Measurements from ENCODE around the gene FOCAD. TPM values are rescaled to one million over a fixed set of nuclear protein-coding genes. Genes with fewer than 3 reads are reported as not detected.

FOCAD gene
- total RNA-seq, 1 donor from 2014 or later, result 104 TPM

DNA sequence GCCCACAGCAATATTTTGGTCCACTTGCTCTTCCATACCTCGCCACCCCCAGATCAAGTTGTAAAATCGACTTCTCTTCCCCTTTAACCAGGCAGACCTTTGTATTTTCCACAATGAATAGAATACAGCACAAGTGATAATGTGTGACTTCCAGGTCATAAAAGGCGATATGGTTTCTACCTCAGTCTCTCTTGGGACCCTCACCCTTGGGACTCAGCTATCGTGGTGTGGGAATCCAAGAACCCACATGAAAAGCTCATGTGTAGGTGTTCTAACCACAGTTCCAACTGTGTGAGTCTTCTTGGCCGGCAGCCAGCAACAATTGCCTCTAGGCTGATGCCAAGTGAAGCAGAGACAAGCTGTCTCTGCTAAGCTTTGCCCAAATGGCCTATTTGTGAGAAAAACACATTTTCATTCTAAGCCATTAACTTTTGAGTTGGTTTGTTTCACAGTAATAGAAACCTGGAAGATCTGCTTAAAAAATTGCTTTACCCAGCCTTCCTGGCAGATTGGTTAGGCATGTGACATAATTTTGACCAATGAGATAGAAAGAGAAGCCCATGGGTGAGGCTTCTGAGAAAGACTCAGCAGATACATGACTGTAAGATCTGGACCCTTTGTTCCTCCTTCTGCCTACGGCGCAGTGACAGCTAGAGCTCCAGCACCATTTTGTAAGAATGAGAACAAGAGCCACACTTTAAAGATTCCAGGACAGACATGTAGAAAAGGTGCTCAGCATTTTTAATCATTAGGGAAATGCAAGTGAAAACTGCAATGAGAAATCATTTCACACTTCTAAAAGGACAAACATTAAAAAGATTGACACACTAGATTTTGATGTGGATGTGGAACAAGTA is 43.5 kb upstream of the FOCAD start:
- H3K9me3 Mint-ChIP-seq (ENCODE audit: unreplicated experiment), result no peaks in the 10 kb centered on the region
- DNase-seq, result peak; percentile 17
- no peak overlapping the region for H3K27ac Mint-ChIP-seq (ENCODE audit: unreplicated experiment)
- no peak overlapping the region for H3K4me3 Mint-ChIP-seq (ENCODE audit: unreplicated experiment)
- no peaks in the 10 kb centered on the region for H3K27me3 Mint-ChIP-seq (ENCODE audit: unreplicated experiment)
- H3K4me1 Mint-ChIP-seq (ENCODE audit: low read depth, unreplicated experiment), result peaks cover 1% of the 10 kb centered on the region
- no peaks in the 10 kb centered on the region for H3K36me3 Mint-ChIP-seq (ENCODE audit: unreplicated experiment)
- TF ChIP-seq, protein P1, sequence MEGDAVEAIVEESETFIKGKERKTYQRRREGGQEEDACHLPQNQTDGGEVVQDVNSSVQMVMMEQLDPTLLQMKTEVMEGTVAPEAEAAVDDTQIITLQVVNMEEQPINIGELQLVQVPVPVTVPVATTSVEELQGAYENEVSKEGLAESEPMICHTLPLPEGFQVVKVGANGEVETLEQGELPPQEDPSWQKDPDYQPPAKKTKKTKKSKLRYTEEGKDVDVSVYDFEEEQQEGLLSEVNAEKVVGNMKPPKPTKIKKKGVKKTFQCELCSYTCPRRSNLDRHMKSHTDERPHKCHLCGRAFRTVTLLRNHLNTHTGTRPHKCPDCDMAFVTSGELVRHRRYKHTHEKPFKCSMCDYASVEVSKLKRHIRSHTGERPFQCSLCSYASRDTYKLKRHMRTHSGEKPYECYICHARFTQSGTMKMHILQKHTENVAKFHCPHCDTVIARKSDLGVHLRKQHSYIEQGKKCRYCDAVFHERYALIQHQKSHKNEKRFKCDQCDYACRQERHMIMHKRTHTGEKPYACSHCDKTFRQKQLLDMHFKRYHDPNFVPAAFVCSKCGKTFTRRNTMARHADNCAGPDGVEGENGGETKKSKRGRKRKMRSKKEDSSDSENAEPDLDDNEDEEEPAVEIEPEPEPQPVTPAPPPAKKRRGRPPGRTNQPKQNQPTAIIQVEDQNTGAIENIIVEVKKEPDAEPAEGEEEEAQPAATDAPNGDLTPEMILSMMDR (IDR thresholded peaks at IDR 0.05; ENCODE audit: partially characterized antibody, unreplicated experiment), result no peak

DNA sequence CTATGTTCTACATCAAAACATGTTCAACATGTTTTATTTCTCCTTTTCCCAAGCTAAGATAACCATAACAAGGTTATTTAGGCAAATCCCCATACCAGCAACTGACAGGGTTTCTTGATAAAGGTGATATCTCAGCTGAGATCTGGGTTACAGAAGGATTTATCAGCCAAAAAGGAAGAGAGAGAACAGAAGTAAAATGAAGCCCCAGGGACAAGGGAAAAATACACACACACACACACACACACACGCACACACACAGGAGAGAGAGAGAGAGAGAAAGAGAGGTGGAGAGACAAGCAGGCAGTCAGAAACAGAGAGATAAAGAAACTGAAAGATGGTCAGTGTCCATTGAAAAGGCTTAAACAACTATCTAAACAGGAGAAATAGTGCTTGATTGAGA is 42.0 kb upstream of the FOCAD start:
- Mint-ChIP-seq H3K9me3 (ENCODE audit: unreplicated experiment) (no peaks in the 10 kb centered on the region), H3K36me3 (ENCODE audit: unreplicated experiment) (no peaks in the 10 kb centered on the region), H3K4me3 (ENCODE audit: unreplicated experiment) (no peak overlapping the region), H3K27ac (ENCODE audit: unreplicated experiment) (no peak overlapping the region), H3K27me3 (ENCODE audit: unreplicated experiment) (no peaks in the 10 kb centered on the region), H3K4me1 (ENCODE audit: low read depth, unreplicated experiment) (peaks cover 1% of the 10 kb centered on the region)
- no peak for DNase-seq
- TF ChIP-seq, protein P1 (IDR thresholded peaks at IDR 0.05; ENCODE audit: partially characterized antibody, unreplicated experiment), result no peak

DNA sequence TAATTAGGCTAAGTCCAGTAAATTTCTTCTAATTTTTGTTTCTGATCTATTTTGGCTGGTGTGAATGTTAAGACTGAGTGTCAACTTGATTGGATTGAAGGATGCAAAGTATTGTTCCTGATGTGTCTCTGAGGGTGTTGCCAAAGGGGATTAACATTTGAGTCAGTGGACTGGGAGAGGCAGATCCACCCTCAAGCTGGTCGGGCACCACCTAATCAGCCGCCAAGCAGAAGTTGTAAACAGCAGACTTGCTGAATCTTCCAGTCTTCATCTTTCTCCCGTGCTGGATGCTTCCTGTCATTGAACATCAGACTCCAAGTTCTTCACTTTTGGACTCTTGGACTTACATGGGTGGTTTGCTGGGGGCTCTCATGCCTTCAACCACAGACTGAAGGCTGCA is 40.4 kb upstream of the FOCAD start:
- Mint-ChIP-seq H3K36me3 (ENCODE audit: unreplicated experiment) (no peaks in the 10 kb centered on the region), H3K27me3 (ENCODE audit: unreplicated experiment) (no peaks in the 10 kb centered on the region), H3K9me3 (ENCODE audit: unreplicated experiment) (no peaks in the 10 kb centered on the region), H3K27ac (ENCODE audit: unreplicated experiment) (no peak overlapping the region), H3K4me3 (ENCODE audit: unreplicated experiment) (no peak overlapping the region), H3K4me1 (ENCODE audit: low read depth, unreplicated experiment) (peaks cover 1% of the 10 kb centered on the region)
- no peak for DNase-seq
- TF ChIP-seq, protein P1 (IDR thresholded peaks at IDR 0.05; ENCODE audit: partially characterized antibody, unreplicated experiment), result no peak

DNA sequence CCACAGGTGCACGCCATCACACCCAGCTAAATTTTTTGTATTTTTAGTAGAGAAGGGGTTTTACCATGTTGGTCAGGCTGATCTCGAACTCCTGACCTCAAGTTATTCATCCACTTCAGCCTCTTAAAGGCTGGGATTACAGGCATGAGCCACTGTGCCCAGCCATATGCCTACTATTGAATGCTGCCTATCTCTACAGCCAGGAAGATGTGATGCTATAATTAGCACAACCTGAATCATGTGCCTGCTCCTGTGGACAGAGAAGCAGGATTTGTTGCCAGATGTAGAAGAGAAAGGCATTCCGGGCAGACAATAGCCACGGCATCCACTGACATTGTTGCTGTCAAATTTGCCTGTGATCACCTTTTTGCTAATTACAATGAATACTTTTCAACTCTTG is 37.4 kb upstream of the FOCAD start:
- TF ChIP-seq, protein P1 (IDR thresholded peaks at IDR 0.05; ENCODE audit: partially characterized antibody, unreplicated experiment), result no peak
- DNase-seq, result no peak
- H3K4me3 Mint-ChIP-seq (ENCODE audit: unreplicated experiment), result no peak overlapping the region
- no peaks in the 10 kb centered on the region for H3K36me3 Mint-ChIP-seq (ENCODE audit: unreplicated experiment)
- no peaks in the 10 kb centered on the region for H3K9me3 Mint-ChIP-seq (ENCODE audit: unreplicated experiment)
- no peak overlapping the region for H3K27ac Mint-ChIP-seq (ENCODE audit: unreplicated experiment)
- no peaks in the 10 kb centered on the region for H3K27me3 Mint-ChIP-seq (ENCODE audit: unreplicated experiment)
- no peaks in the 10 kb centered on the region for H3K4me1 Mint-ChIP-seq (ENCODE audit: low read depth, unreplicated experiment)

DNA sequence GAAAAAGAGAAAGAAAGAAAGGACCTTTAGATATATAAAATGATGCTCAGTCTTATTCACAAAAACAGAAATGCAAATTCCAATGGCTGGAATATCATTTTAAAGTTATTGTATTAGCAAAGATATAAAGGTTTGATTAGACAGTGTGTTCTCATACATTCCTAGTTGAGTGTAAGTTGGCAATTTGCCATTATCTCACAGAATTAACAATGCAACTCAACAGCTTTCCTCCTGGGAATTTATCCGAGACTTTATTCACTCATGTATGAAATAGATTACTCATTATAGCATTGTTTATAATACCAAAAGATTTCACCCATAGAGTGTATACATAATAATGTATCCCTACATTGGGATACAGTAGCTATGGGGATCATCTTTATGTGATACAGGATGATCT is 34.7 kb upstream of the FOCAD start:
- DNase-seq, result no peak
- Mint-ChIP-seq H3K9me3 (ENCODE audit: unreplicated experiment) (peaks cover 2% of the 10 kb centered on the region), H3K4me1 (ENCODE audit: low read depth, unreplicated experiment) (no peaks in the 10 kb centered on the region), H3K27me3 (ENCODE audit: unreplicated experiment) (no peaks in the 10 kb centered on the region), H3K27ac (ENCODE audit: unreplicated experiment) (no peak overlapping the region), H3K4me3 (ENCODE audit: unreplicated experiment) (no peak overlapping the region), H3K36me3 (ENCODE audit: unreplicated experiment) (peaks cover 5% of the 10 kb centered on the region)
- TF ChIP-seq, protein P1 (IDR thresholded peaks at IDR 0.05; ENCODE audit: partially characterized antibody, unreplicated experiment), result no peak
